NCI-H2227 (cell line): ENCODE results near the gene MYL10.
A peak's percentile ranks its signal among the peaks of the same experiment; 100 is the strongest.

Experiments used
- DNase-seq: peaks from one replicate; lab custom pipeline; 2025; ENCODE audit not compliant: unreplicated experiment; lab: John Stamatoyannopoulos, UW

MYL10 gene

DNA sequence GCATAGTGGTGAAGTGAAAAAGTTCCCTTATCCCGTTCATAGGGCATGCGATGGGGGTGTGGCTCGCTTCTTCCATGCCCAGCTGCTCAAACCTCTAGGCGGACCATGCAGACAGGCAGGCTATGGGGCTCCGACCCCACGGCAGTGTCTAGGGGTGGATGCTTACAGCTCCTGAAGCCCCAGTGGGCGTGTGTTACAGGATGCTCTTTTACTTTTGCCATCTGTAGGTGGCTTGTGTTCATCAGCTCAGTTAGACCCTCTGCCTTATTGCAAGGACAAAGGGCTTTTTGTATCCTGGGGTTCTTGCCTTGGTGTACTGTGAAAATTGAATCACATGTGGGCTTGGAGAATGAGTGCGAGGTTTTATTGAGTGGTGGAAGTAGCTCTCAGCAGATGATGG lies at the start of gene MYL10:
Gene MYL10, minus strand, starts transcription at position 126 of the 400 bp plus-strand sequence. CDS start 178 bp downstream, outside the sequence.
- no peak for DNase-seq

GRCh38 chr7:101678658-101679057 lies 49.6 kb upstream of the MYL10 start:
- no peak for DNase-seq

- no peak for DNase-seq
Observed at GRCh38 chr7:101677797-101678479, 48.8 kb upstream of the MYL10 start.

GRCh38 chr7:101677391-101677790 lies 48.3 kb upstream of the MYL10 start:
- DNase-seq, result peak; percentile 72

DNA sequence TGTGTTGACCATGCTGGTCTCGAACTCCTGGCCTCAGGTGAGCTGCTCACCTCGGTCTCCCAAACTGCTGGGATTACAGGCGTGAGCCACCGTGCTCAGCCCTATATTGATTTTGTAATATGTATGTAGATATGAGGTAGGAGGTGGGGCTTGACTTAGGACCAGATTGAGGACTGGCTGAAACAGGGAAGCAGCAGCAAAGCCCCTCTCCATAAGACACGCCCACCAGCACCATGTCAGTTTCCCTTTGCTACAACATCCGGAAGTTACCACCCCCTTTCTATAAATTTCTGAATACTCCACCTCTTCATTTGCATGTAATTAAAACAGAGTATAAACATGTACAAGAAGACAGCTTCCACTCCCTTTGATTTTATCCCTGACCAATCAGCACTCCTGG lies 47.9 kb upstream of the MYL10 start:
- DNase-seq, result peak; percentile 59

DNA sequence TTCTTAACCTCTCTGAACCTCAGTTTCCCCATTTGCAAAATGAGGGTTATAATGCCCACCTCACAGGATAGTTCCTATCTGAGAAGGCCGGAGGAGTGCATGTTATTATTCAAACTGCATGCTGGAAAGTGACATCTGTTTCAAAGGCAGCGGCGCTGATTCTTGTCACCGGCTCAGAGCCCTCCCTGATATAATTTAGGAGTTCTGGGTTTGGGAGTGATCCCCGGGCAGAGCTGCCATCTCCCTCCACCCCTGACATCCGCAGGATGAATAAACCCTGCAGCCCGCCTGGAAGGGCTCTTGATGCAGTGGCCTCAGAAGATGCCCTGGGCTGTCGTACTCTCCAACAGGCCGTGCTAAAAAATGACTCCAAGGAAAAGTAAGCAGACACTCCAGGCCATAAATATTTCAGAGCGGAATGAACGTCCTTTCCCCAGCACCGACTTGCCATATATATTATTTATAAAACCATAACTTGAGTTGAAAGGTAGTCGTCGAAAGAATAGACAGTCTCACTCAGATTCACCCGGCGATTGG lies 47.0 kb upstream of the MYL10 start:
- DNase-seq, result no peak

DNA sequence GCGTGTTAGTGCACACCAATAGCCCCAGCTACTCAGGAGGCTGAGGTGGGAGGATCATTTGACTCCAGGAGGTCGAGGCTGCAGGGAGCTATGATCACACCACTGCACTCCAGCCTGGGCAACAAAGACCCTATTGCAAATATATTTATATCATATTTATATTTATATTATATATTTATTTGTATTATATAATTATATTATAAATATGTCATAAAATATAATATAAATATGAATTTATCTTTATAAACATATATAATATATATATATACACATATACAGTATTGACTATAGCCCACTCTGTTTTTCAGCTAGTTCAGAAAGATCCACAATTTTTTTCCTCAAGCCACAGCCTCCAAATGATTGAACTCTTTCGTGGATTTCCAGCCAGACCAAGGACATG lies 45.3 kb upstream of the MYL10 start:
- no peak for DNase-seq

GRCh38 chr7:101673951-101674350 lies 44.9 kb upstream of the MYL10 start:
- DNase-seq, result no peak

- DNase-seq, result no peak
Observed at GRCh38 chr7:101673315-101673714, 44.2 kb upstream of the MYL10 start.

- DNase-seq, result no peak
Observed at GRCh38 chr7:101671371-101672356, 42.6 kb upstream of the MYL10 start.

GRCh38 chr7:101669307-101669706 lies 40.2 kb upstream of the MYL10 start:
- DNase-seq, result no peak

DNA sequence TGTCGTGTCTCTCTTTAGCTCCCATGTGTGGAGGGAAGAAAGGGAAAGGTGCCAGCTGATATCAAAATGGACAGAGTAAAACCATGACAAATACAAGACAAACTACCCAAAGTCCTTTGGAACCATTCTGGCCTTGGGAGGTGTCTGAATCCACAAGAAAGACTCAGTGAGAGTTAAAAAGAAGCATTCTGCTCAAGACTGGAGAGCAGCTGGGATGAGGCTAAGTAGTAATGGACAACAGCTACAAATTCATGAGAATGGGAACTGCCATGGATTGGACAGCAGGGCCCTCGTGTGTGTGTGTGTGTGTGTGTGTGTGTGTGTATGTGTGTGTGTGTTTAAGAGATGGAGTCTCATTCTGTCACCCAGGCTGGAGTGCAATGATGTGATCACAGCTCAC lies 39.6 kb upstream of the MYL10 start:
- DNase-seq, result no peak

- DNase-seq, result no peak
Observed at GRCh38 chr7:101667920-101668319, 38.8 kb upstream of the MYL10 start.

GRCh38 chr7:101667399-101667798 lies 38.3 kb upstream of the MYL10 start:
- DNase-seq, result no peak

GRCh38 chr7:101666741-101667140 lies 37.6 kb upstream of the MYL10 start:
- no peak for DNase-seq

- no peak for DNase-seq
Observed at GRCh38 chr7:101666293-101666692, 37.2 kb upstream of the MYL10 start.

GRCh38 chr7:101664893-101665471 lies 35.9 kb upstream of the MYL10 start:
- DNase-seq, result no peak

DNA sequence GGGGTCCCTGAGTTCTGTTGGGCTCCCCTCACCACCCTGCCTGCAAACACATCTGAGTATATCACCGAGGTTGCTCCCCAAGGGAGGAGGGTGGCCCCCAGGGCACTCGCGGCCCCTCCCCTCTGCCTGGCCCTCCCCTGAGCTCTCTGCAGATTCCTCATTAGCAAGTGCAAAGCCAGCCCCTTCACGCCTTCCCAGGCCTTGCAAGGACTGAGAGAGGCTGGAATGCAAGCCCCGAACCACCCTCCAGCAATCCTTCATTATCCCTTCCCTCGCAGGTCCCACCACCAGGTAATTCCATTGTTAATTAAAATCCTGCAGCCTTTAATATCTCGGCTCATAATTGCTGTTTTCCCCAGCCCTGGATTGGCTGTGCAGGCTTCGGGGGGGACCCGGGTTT lies 35.3 kb upstream of the MYL10 start:
- DNase-seq, result no peak

GRCh38 chr7:101663747-101664146 lies 34.7 kb upstream of the MYL10 start:
- DNase-seq, result no peak

GRCh38 chr7:101662447-101662998 lies 33.4 kb upstream of the MYL10 start:
- DNase-seq, result no peak

DNA sequence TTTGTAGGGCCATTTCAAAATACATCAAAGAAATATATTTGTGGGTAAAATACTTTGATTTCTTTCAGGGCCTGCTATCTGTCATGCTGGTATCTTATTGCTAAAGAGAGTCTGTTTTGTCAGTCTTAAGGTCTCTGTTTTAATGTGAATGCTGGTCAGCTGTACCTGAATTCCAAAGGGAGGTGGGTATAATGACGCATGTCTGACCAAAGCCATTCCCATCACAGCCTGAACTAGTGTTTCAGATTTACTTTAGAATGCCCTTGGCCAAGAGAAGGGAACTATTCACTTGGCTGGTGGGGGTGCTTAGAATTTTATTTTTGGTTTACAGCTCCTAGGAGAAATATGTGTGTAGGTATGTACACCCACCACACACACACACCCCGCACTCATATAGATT lies 30.6 kb upstream of the MYL10 start:
- DNase-seq, result no peak
